ENCODE results near the gene ZNF396. TPM values are rescaled to one million over a fixed set of nuclear protein-coding genes. Genes with fewer than 3 reads are reported as not detected.

ZNF396 gene
- total RNA-seq, 1 experiment from 2014 or later = 0.61 TPM

DNA sequence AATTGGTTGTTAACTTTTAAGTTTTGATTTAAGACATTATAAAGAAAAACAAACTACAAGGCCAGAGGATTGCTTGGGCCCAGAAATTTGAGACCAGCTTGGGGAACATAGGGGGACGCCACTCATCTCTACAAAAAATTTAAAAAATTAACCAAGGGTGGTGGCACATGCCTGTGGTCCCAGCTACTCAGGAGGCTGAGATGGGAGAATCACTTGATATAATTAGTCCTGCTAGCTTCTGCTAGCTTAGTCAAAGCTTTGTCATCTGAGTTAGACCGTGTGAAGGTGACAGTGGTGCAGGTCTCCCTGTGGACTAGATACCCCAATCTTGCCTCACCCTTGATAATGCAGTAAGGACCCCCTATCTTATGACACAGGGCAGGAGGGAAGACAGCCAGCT, 6.0 kb upstream of the ZNF396 start:
- POLR2A ChIA-PET = no interaction called here
- BruUV-seq (replicated peaks) = no TSS peak

GRCh38 chr18:35379421-35379820, 2.3 kb upstream of the ZNF396 start:
- Mint-ChIP-seq H3K27ac (ENCODE audit: unreplicated experiment) (no peak overlapping the region), H3K4me1 (ENCODE audit: low read depth, unreplicated experiment) (no peaks in the 10 kb centered on the region), H3K9me3 (ENCODE audit: unreplicated experiment) (no peaks in the 10 kb centered on the region), H3K27me3 (ENCODE audit: insufficient read depth, unreplicated experiment) (peaks cover 8% of the 10 kb centered on the region), H3K36me3 (ENCODE audit: insufficient read depth, unreplicated experiment) (no peaks in the 10 kb centered on the region), H3K4me3 (ENCODE audit: unreplicated experiment) (no peak overlapping the region)
- no TSS peak for BruUV-seq (replicated peaks)
- TF ChIP-seq, protein P1, sequence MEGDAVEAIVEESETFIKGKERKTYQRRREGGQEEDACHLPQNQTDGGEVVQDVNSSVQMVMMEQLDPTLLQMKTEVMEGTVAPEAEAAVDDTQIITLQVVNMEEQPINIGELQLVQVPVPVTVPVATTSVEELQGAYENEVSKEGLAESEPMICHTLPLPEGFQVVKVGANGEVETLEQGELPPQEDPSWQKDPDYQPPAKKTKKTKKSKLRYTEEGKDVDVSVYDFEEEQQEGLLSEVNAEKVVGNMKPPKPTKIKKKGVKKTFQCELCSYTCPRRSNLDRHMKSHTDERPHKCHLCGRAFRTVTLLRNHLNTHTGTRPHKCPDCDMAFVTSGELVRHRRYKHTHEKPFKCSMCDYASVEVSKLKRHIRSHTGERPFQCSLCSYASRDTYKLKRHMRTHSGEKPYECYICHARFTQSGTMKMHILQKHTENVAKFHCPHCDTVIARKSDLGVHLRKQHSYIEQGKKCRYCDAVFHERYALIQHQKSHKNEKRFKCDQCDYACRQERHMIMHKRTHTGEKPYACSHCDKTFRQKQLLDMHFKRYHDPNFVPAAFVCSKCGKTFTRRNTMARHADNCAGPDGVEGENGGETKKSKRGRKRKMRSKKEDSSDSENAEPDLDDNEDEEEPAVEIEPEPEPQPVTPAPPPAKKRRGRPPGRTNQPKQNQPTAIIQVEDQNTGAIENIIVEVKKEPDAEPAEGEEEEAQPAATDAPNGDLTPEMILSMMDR (IDR thresholded peaks at IDR 0.05; ENCODE audit: insufficient read depth in 1 of 2, low read depth in 1 of 2, low read length in 1 of 2, severe bottlenecking in 1 of 2, unreplicated experiment in 1 of 2) = no peak
- no peak for DNase-seq
- ChIA-PET CTCF (no interaction called here), POLR2A (no interaction called here)
- intact Hi-C loops (cut with micrococcal nuclease; ENCODE audit: unreplicated experiment) = no loop called here
- Histone ChIP-seq H3K4me1 (no peaks in the 10 kb centered on the region), H3K27me3 (replicated peaks; ENCODE audit: control insufficient read depth, insufficient read depth, low read length) (no peaks in the 10 kb centered on the region), H3K36me3 (ENCODE audit: control insufficient read depth, insufficient read depth, low read length) (no peaks in the 10 kb centered on the region), H3K4me3 (ENCODE audit: low read depth, low read length) (no peak overlapping the region), H3K9me3 (no peaks in the 10 kb centered on the region)

More for the DNA sequence above, 6.0 kb upstream of the ZNF396 start:
- TF ChIP-seq, protein P1 (IDR thresholded peaks at IDR 0.05; ENCODE audit: insufficient read depth in 1 of 2, low read depth in 1 of 2, low read length in 1 of 2, severe bottlenecking in 1 of 2, unreplicated experiment in 1 of 2) = no peak
- Mint-ChIP-seq H3K4me1 (ENCODE audit: low read depth, unreplicated experiment) (no peaks in the 10 kb centered on the region), H3K4me3 (ENCODE audit: unreplicated experiment) (no peak overlapping the region), H3K36me3 (ENCODE audit: insufficient read depth, unreplicated experiment) (no peaks in the 10 kb centered on the region), H3K27ac (ENCODE audit: unreplicated experiment) (no peak overlapping the region), H3K27me3 (ENCODE audit: insufficient read depth, unreplicated experiment) (peaks cover 8% of the 10 kb centered on the region), H3K9me3 (ENCODE audit: unreplicated experiment) (no peaks in the 10 kb centered on the region)
- intact Hi-C loops (cut with micrococcal nuclease; ENCODE audit: unreplicated experiment) = no loop called here
- Histone ChIP-seq H3K4me3 (ENCODE audit: low read depth, low read length) (no peak overlapping the region), H3K9me3 (no peaks in the 10 kb centered on the region), H3K4me1 (no peaks in the 10 kb centered on the region), H3K27me3 (replicated peaks; ENCODE audit: control insufficient read depth, insufficient read depth, low read length) (no peaks in the 10 kb centered on the region), H3K36me3 (ENCODE audit: control insufficient read depth, insufficient read depth, low read length) (no peaks in the 10 kb centered on the region)
- CTCF ChIA-PET = no interaction called here
- no peak for DNase-seq

DNA sequence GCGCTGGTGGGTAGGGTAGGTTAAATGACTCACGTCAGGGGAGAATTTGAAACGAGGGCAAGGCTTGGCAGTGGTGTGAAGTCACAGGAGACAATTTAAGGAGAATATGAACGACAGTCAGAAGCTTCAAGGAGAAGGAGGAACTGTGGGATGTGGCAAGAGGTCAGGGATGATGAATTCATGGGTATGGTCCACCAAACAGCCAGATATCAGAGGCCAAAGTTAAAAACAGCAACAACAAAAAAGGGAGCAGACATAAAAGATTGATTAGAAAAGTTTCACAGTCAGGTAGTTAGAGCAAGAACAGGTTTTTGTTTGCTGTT, 1.4 kb upstream of the ZNF396 start:
- no peaks in the 10 kb centered on the region for H3K4me1 Mint-ChIP-seq (ENCODE audit: low read depth, unreplicated experiment)
- DNase-seq = no peak
- H3K27me3 ChIP-seq (replicated peaks; ENCODE audit: control insufficient read depth, insufficient read depth, low read length) = no peaks in the 10 kb centered on the region
- H3K4me3 Mint-ChIP-seq (ENCODE audit: unreplicated experiment) = no peak overlapping the region
- no peaks in the 10 kb centered on the region for H3K36me3 ChIP-seq (ENCODE audit: control insufficient read depth, insufficient read depth, low read length)
- intact Hi-C loops (cut with micrococcal nuclease; ENCODE audit: unreplicated experiment) = no loop called here
- ChIA-PET CTCF (interaction anchor here (0.6 kb wide), 1 partner anchor 305 kb away, joined by 3 read pairs; no protein-coding TSS in a partner anchor), POLR2A (no interaction called here)
- TF ChIP-seq, protein P1 (IDR thresholded peaks at IDR 0.05; ENCODE audit: insufficient read depth in 1 of 2, low read depth in 1 of 2, low read length in 1 of 2, severe bottlenecking in 1 of 2, unreplicated experiment in 1 of 2) = no peak
- no peaks in the 10 kb centered on the region for H3K36me3 Mint-ChIP-seq (ENCODE audit: insufficient read depth, unreplicated experiment)
- H3K9me3 Mint-ChIP-seq (ENCODE audit: unreplicated experiment) = no peaks in the 10 kb centered on the region
- H3K27ac Mint-ChIP-seq (ENCODE audit: unreplicated experiment) = no peak overlapping the region
- H3K4me1 ChIP-seq = no peaks in the 10 kb centered on the region
- no TSS peak for BruUV-seq (replicated peaks)
- peaks cover 8% of the 10 kb centered on the region for H3K27me3 Mint-ChIP-seq (ENCODE audit: insufficient read depth, unreplicated experiment)
- H3K4me3 ChIP-seq (ENCODE audit: low read depth, low read length) = no peak overlapping the region
- no peaks in the 10 kb centered on the region for H3K9me3 ChIP-seq
